Brain microvascular endothelial cell (primary cell): ENCODE data around the gene TRIM29.

Experiments used
- DNase-seq: peaks from one replicate; pipeline ENCODE4 v3.0.0-alpha.2; 2020
- H3K27ac ChIP-seq: fragments of 250-450 bp; sonication (Bioruptor Pico); 2 replicates; pipeline ENCODE4 v1.5.1; 2020; ENCODE audit warnings: mild to moderate bottlenecking, moderate library complexity
- H3K27me3 ChIP-seq: fragments of 250-450 bp; sonication (Bioruptor Pico); replicated peaks from 2 replicates; pipeline ENCODE4 v1.5.1; 2020; ENCODE audit warnings: mild to moderate bottlenecking
- H3K36me3 ChIP-seq: fragments of 250-450 bp; sonication (Bioruptor Pico); replicated peaks from 2 replicates; pipeline ENCODE4 v1.5.1; 2020; ENCODE audit warnings: mild to moderate bottlenecking
- H3K4me3 ChIP-seq: 2 replicates; pipeline ENCODE4 v1.5.1; 2011; ENCODE audit warnings: low read depth, mild to moderate bottlenecking, control low read depth, low read length, moderate library complexity
- CTCF ChIP-seq: IDR thresholded peaks from 2 replicates; pipeline ENCODE4 v1.5.1; 2011; ENCODE audit warnings: low read depth, mild to moderate bottlenecking, moderate library complexity, low read length, control low read depth, inconsistent platforms; ENCODE audit errors: missing control alignments
- in situ Hi-C: cut with HindIII; loops from 2 replicates; pipeline ENCODE4 v1.10.0; 2017; ENCODE audit warnings: low sequenced_read_pairs, low pct_ligation_motif_present

Gene TRIM29

GRCh38 chr11:120123946-120124345 lies 14.0 kb downstream of the TRIM29 start:
- in situ Hi-C loops = no loop called here
- Histone ChIP-seq H3K27me3 (no peaks in the 10 kb centered on the region), H3K27ac (no peak overlapping the region), H3K4me3 (no peak overlapping the region), H3K36me3 (no peaks in the 10 kb centered on the region)
- TF ChIP-seq CTCF = no peak
- DNase-seq = no peak

GRCh38 chr11:120122924-120123683 lies 14.8 kb downstream of the TRIM29 start:
- H3K36me3 ChIP-seq = no peaks in the 10 kb centered on the region
- DNase-seq = no peak
- TF ChIP-seq CTCF = no peak
- in situ Hi-C loops = no loop called here
- no peak overlapping the region for H3K4me3 ChIP-seq
- no peak overlapping the region for H3K27ac ChIP-seq
- H3K27me3 ChIP-seq = no peaks in the 10 kb centered on the region

GRCh38 chr11:120121914-120122473 lies 15.9 kb downstream of the TRIM29 start:
- H3K27me3 ChIP-seq = no peaks in the 10 kb centered on the region
- no peaks in the 10 kb centered on the region for H3K36me3 ChIP-seq
- DNase-seq = no peak
- H3K27ac ChIP-seq = no peak overlapping the region
- TF ChIP-seq CTCF = no peak
- in situ Hi-C loops = no loop called here
- no peak overlapping the region for H3K4me3 ChIP-seq

GRCh38 chr11:120121336-120121735 lies 16.6 kb downstream of the TRIM29 start:
- DNase-seq = no peak
- Histone ChIP-seq H3K4me3 (no peak overlapping the region), H3K36me3 (no peaks in the 10 kb centered on the region), H3K27ac (no peak overlapping the region), H3K27me3 (no peaks in the 10 kb centered on the region)
- no peak for TF ChIP-seq CTCF
- in situ Hi-C loops = no loop called here

- H3K36me3 ChIP-seq = no peaks in the 10 kb centered on the region
- H3K27ac ChIP-seq = no peak overlapping the region
- no peak for TF ChIP-seq CTCF
- H3K27me3 ChIP-seq = no peaks in the 10 kb centered on the region
- in situ Hi-C loops = no loop called here
- H3K4me3 ChIP-seq = no peak overlapping the region
- no peak for DNase-seq
These were observed 17.0 kb downstream of the TRIM29 start for GRCh38 chr11:120120805-120121335.

GRCh38 chr11:120119121-120119520 lies 18.8 kb downstream of the TRIM29 start:
- Histone ChIP-seq H3K27ac (no peak overlapping the region), H3K36me3 (no peaks in the 10 kb centered on the region), H3K4me3 (no peak overlapping the region), H3K27me3 (no peaks in the 10 kb centered on the region)
- TF ChIP-seq CTCF = no peak
- in situ Hi-C loops = no loop called here
- no peak for DNase-seq
